ENCODE results near the gene CSF3R.

DNA sequence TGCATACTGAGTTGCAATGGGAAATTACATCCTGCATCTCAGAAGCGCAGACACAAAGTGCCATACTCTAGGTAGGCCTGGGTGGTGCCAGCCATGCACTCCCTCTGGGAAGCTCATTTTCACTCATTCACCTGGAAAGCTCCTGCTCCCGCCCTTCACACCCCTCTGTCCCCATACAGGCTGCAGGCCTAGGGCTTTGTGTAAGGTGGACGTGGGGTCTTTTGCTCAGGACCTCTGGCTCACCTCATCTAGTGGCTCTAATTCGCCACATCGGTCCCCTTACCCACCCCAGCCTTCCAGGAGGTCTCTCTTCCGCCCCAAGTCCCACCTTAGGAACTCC is 19.3 kb downstream of the CSF3R start:
- no peak for TF ChIP-seq EZH2phosphoT487 (IDR thresholded peaks at IDR 0.05; ENCODE audit: borderline replicate concordance, low read depth, low read length)
- TF ChIP-seq, protein P1, sequence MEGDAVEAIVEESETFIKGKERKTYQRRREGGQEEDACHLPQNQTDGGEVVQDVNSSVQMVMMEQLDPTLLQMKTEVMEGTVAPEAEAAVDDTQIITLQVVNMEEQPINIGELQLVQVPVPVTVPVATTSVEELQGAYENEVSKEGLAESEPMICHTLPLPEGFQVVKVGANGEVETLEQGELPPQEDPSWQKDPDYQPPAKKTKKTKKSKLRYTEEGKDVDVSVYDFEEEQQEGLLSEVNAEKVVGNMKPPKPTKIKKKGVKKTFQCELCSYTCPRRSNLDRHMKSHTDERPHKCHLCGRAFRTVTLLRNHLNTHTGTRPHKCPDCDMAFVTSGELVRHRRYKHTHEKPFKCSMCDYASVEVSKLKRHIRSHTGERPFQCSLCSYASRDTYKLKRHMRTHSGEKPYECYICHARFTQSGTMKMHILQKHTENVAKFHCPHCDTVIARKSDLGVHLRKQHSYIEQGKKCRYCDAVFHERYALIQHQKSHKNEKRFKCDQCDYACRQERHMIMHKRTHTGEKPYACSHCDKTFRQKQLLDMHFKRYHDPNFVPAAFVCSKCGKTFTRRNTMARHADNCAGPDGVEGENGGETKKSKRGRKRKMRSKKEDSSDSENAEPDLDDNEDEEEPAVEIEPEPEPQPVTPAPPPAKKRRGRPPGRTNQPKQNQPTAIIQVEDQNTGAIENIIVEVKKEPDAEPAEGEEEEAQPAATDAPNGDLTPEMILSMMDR (conservative IDR thresholded peaks at IDR 0.05; ENCODE audit: low read length) = no peak

All from OCI-LY7 (cell line).